Transverse colon (tissue), 4 donors: ENCODE data around the gene ZPLD1. TPM values are rescaled to one million over a fixed set of nuclear protein-coding genes. Genes with fewer than 3 reads are reported as not detected.

Source experiments
- DNase-seq: peaks from one replicate; pipeline ENCODE4 v3.0.0-alpha.2; 2019
- H3K27ac ChIP-seq, 4 donors: fragments of 200-600 bp; sonication (generic); 2 replicates each; pipeline ENCODE4 v1.5.1; 2016 to 2018; ENCODE audit warnings: inconsistent platforms in 4 of 4
- H3K27me3 ChIP-seq: fragments of 200-600 bp; sonication (generic); 2 replicates; pipeline ENCODE4 v1.5.1; 2017; ENCODE audit warnings: inconsistent platforms
- H3K36me3 ChIP-seq, 4 donors: fragments of 200-600 bp; sonication (generic); 2 replicates each; pipeline ENCODE4 v1.5.1; 2017 to 2019; ENCODE audit warnings: inconsistent platforms in 4 of 4
- H3K4me1 ChIP-seq, 4 donors: fragments of 200-600 bp; sonication (generic); 2 replicates each; pipeline ENCODE4 v1.5.1; 2017 to 2020; ENCODE audit warnings: inconsistent platforms in 4 of 4
- H3K4me3 ChIP-seq, 4 donors: fragments of 200-600 bp; sonication (generic); 1 replicate in 1 of 4; 2 replicates in 3 of 4; pipeline versions ENCODE4 v1.5.1 to v1.6.1; 2017 to 2019; ENCODE audit warnings: inconsistent platforms in 4 of 4
- H3K9me3 ChIP-seq, 2 donors: fragments of 200-600 bp; sonication (generic); 2 replicates each; pipeline ENCODE4 v1.5.1; 2017 to 2019; ENCODE audit warnings: inconsistent platforms in 2 of 2
- EP300 ChIP-seq: sonication (generic); formaldehyde crosslinking; IDR thresholded peaks from one replicate; pipeline ENCODE4 v1.6.1; 2017; ENCODE audit warnings: antibody characterized with exemption, low read depth
- POLR2A ChIP-seq: fragments of 450-650 bp; IDR thresholded peaks from one replicate; pipeline ENCODE4 v1.6.1; 2016; ENCODE audit warnings: antibody characterized with exemption, mild to moderate bottlenecking, moderate library complexity
- POLR2AphosphoS5 ChIP-seq, 3 donors: sonication (generic); formaldehyde crosslinking; IDR thresholded peaks; one replicate each; pipeline ENCODE4 v1.6.1; 2016; ENCODE audit warnings: antibody characterized with exemption in 3 of 3
- WGBS, 2 donors: methylation state at CpG; one replicate each; pipeline ENCODE4 v1.1.5; 2018; ENCODE audit warnings: low coverage in 1 of 2; 5-methylcytosine and 5-hydroxymethylcytosine counted together
- in situ Hi-C, 4 donors: fragments of 200-750 bp; cut with MboI; loops; one replicate each; pipeline versions ENCODE4 v1.15.0 to v1.15.1; 2017; ENCODE audit warnings: low sequenced_read_pairs in 3 of 4, low pct_ligation_motif_present in 1 of 4, low pct_unique_long_range_greater_than_20kb in 1 of 4
- intact Hi-C: fragments of 100-400 bp; cut with DNase I; formaldehyde crosslinking; loops from one replicate; pipeline ENCODE4 v1.15.1; 2023; ENCODE audit warnings: low total_unique reads
- total RNA-seq, 4 donors: library from RNA; depleted of rRNA; stranded (reverse); fragments of >200 nt; gene quantifications; one replicate each; pipeline ENCODE4 v1.1.0, GENCODE V29; 2016
- TF ChIP-seq, protein P1 (sequence below), 5 experiments: fragments of 200-600 bp in 3 of 5; fragments of 450-650 bp in 2 of 5; sonication (generic) in 3 of 5; IDR thresholded peaks; 1 replicate in 2 of 5; 2 replicates in 3 of 5; pipeline ENCODE4 v1.5.1; 2016 to 2017; ENCODE audit warnings: antibody characterized with exemption in 5 of 5, inconsistent platforms in 3 of 5, mild to moderate bottlenecking in 2 of 5, moderate library complexity in 1 of 5

ZPLD1 gene
- total RNA-seq, 4 donors from 2014 or later = not detected

DNA sequence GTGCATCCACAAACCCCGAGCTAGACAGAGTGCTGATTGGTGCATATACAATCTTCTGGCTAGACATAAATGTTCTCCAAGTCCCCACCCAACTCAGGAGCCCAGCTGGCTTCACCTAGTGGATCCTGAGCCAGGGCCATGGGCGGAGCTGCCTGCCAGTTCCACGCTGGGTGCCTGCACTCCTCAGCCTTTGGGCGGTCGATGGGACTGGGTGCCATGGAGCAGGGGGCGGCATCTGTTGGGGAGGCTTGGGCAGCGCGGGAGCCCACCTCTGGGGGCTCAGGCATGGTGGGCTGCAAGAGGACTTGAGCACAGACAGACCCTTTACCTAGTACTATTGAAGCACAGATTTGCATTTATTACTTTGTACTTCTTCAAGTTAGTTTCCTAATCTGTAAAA lies 57.5 kb downstream of the ZPLD1 start:
- in situ Hi-C loops = no loop called here
- 84% methylated on average over 4 of the region's 8 CpGs; no CpG with 5 or more reads in 1 of the 2 donors for WGBS, 2 donors
- Histone ChIP-seq H3K4me1 (no peaks in the 10 kb centered on the region), H3K27me3 (no peaks in the 10 kb centered on the region), H3K4me3 (no peak overlapping the region), H3K9me3 (no peaks in the 10 kb centered on the region), H3K36me3 (no peaks in the 10 kb centered on the region), H3K27ac (no peak overlapping the region)
- intact Hi-C loops = no loop called here
- TF ChIP-seq POLR2AphosphoS5 (IDR thresholded peaks at IDR 0.05) = no peak
- TF ChIP-seq, protein P1, sequence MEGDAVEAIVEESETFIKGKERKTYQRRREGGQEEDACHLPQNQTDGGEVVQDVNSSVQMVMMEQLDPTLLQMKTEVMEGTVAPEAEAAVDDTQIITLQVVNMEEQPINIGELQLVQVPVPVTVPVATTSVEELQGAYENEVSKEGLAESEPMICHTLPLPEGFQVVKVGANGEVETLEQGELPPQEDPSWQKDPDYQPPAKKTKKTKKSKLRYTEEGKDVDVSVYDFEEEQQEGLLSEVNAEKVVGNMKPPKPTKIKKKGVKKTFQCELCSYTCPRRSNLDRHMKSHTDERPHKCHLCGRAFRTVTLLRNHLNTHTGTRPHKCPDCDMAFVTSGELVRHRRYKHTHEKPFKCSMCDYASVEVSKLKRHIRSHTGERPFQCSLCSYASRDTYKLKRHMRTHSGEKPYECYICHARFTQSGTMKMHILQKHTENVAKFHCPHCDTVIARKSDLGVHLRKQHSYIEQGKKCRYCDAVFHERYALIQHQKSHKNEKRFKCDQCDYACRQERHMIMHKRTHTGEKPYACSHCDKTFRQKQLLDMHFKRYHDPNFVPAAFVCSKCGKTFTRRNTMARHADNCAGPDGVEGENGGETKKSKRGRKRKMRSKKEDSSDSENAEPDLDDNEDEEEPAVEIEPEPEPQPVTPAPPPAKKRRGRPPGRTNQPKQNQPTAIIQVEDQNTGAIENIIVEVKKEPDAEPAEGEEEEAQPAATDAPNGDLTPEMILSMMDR (IDR thresholded peaks at IDR 0.05) = no peak
- no peak for TF ChIP-seq POLR2A
- TF ChIP-seq EP300 = no peak
- no peak for DNase-seq

DNA sequence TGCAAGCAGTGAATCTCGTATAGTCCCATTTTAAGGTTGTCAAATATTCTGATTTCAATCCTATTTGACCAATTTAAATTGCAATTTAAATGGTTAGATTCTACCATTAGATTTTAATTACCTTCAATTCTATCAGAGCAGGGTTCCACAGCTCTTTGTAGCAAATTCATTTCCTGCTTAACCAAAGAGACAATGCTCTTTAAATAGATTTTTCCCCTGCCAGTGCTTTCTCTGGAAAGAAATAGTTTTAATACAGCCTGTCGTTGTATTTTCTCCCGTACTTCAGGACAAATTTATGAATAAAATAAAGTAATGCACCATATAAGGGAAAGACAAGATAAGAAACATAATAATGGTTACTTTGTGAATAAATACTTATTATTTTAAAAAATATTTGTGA lies 62.8 kb downstream of the ZPLD1 start:
- Histone ChIP-seq H3K27ac (no peak overlapping the region), H3K9me3 (no peaks in the 10 kb centered on the region), H3K27me3 (no peaks in the 10 kb centered on the region), H3K4me3 (no peak overlapping the region), H3K36me3 (no peaks in the 10 kb centered on the region), H3K4me1 (no peaks in the 10 kb centered on the region)
- DNase-seq = no peak
- in situ Hi-C loops (no loop called here), intact Hi-C loops (no loop called here)
- 70 to 76% methylated on average over 3 of the region's 3 CpGs for WGBS, 2 donors
- TF ChIP-seq, protein P1 (IDR thresholded peaks at IDR 0.05) = no peak
- TF ChIP-seq POLR2A = no peak
- TF ChIP-seq POLR2AphosphoS5 (IDR thresholded peaks at IDR 0.05) = no peak
- TF ChIP-seq EP300 = no peak

DNA sequence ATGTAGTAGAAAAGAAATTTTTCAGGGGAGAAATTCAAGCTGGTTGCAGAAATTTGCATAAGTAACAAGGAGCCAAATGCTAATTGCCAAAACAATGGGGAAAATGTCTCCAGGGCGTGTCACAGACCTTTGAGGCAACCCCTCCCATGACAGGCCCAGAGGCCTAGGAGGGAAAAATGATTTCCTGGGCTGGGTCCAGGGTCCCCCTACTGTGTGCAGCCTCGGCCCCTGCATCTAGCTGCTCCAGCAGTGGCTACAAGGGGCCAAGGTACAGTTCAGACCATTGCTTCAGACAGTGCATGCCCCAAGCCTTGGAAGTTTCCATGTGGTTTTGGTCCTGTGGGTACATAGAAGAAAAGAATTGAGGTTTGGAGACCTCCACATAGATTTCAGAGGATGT lies 70.7 kb downstream of the ZPLD1 start:
- H3K27me3 ChIP-seq = no peaks in the 10 kb centered on the region
- no peaks in the 10 kb centered on the region for H3K4me1 ChIP-seq
- DNase-seq = no peak
- H3K27ac ChIP-seq = no peak overlapping the region
- intact Hi-C loops = no loop called here
- in situ Hi-C loops = no loop called here
- no peaks in the 10 kb centered on the region for H3K9me3 ChIP-seq
- TF ChIP-seq EP300 (no peak), POLR2A (no peak), POLR2AphosphoS5 (IDR thresholded peaks at IDR 0.05) (no peak)
- TF ChIP-seq, protein P1 (IDR thresholded peaks at IDR 0.05) = no peak
- H3K4me3 ChIP-seq = no peak overlapping the region
- H3K36me3 ChIP-seq = no peaks in the 10 kb centered on the region
- 60% methylated on average over 2 of the region's 2 CpGs; no CpG with 5 or more reads in 1 of the 2 donors for WGBS, 2 donors

DNA sequence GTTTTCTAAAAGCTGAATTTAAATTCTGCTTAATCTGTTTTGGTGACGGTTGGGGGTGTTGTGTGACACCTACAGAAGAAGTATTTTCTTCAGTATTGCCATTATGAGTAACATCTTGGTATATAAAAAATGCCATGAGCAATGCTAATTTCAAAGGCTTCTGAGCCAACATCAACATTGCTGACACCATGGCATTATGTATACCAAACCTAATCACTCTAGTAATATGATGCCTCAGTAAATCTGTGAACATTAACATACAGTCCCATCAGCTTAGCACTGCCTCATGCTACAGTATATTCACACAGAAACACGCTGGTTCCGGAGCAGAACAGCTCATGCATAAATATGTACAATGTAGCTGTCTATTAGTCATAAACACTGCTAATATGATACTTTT lies 75.8 kb downstream of the ZPLD1 start:
- no peak for TF ChIP-seq POLR2AphosphoS5 (IDR thresholded peaks at IDR 0.05)
- TF ChIP-seq POLR2A = no peak
- TF ChIP-seq, protein P1 (IDR thresholded peaks at IDR 0.05) = no peak
- TF ChIP-seq EP300 = no peak
- Histone ChIP-seq H3K27ac (no peak overlapping the region), H3K4me1 (no peaks in the 10 kb centered on the region), H3K27me3 (no peaks in the 10 kb centered on the region), H3K4me3 (no peak overlapping the region), H3K36me3 (no peaks in the 10 kb centered on the region), H3K9me3 (no peaks in the 10 kb centered on the region)
- in situ Hi-C loops (no loop called here), intact Hi-C loops (no loop called here)
- 73 to 80% methylated on average over 3 of the region's 3 CpGs for WGBS, 2 donors
- DNase-seq = no peak
